Fibroblast of lung (primary cell): Measurements from ENCODE around the gene USP7. TPM values are rescaled to one million over a fixed set of nuclear protein-coding genes. Genes with fewer than 3 reads are reported as not detected.
A peak's percentile ranks its signal among the peaks of the same experiment; 100 is the strongest.

Experiments used
- DNase-seq, 2 donors: peaks; one replicate each; pipeline versions ENCODE4 v3.0.0 to v3.0.0-alpha.2; 2010; ENCODE audit warnings: low read depth in 2 of 2
- H2AFZ ChIP-seq: 2 replicates; pipeline ENCODE4 v1.5.1; 2012; ENCODE audit warnings: low read length, control low read depth, inconsistent platforms
- H3K27ac ChIP-seq: 2 replicates; pipeline ENCODE4 v1.5.1; 2011; ENCODE audit warnings: low read length, control low read depth; ENCODE audit not compliant: insufficient read depth
- H3K27me3 ChIP-seq: 2 replicates; pipeline ENCODE4 v1.5.1; 2011; ENCODE audit warnings: mild to moderate bottlenecking, low read length; ENCODE audit not compliant: control insufficient read depth, insufficient read depth
- H3K36me3 ChIP-seq: 2 replicates; pipeline ENCODE4 v1.5.1; 2011; ENCODE audit warnings: low read length; ENCODE audit not compliant: control insufficient read depth, insufficient read depth
- H3K4me1 ChIP-seq: 2 replicates; pipeline ENCODE4 v1.5.1; 2011; ENCODE audit warnings: low read length; ENCODE audit not compliant: control insufficient read depth, insufficient read depth; ENCODE audit errors: extremely low read depth
- H3K4me2 ChIP-seq: 2 replicates; pipeline ENCODE4 v1.5.1; 2011; ENCODE audit warnings: low read length, control low read depth; ENCODE audit not compliant: insufficient read depth; ENCODE audit errors: extremely low read depth
- H3K4me3 ChIP-seq, 4 experiments: fragments of 200-600 bp in 1 of 4; sonication (generic) in 1 of 4; replicated peaks in 1 of 4; 2 replicates each; pipeline ENCODE4 v1.5.1; 2011 to 2016; ENCODE audit warnings: low read length in 4 of 4, low read depth in 3 of 4, mild to moderate bottlenecking in 3 of 4, control low read depth in 2 of 4, inconsistent platforms in 1 of 4, mixed read lengths in 1 of 4; ENCODE audit not compliant: insufficient read depth in 1 of 4; ENCODE audit errors: control extremely low read depth in 1 of 4
- H3K79me2 ChIP-seq: 2 replicates; pipeline ENCODE4 v1.5.1; 2012; ENCODE audit warnings: mild to moderate bottlenecking, low read length, inconsistent platforms; ENCODE audit not compliant: control insufficient read depth, insufficient read depth
- H3K9ac ChIP-seq: 2 replicates; pipeline ENCODE4 v1.5.1; 2011; ENCODE audit warnings: mild to moderate bottlenecking, low read length, control low read depth; ENCODE audit not compliant: insufficient read depth
- H3K9me3 ChIP-seq: 2 replicates; pipeline ENCODE4 v1.5.1; 2012; ENCODE audit warnings: low read depth, low read length; ENCODE audit not compliant: control insufficient read depth, insufficient read depth
- H4K20me1 ChIP-seq: 2 replicates; pipeline ENCODE4 v1.5.1; 2011; ENCODE audit warnings: low read length; ENCODE audit not compliant: control insufficient read depth, insufficient read depth; ENCODE audit errors: extremely low read depth
- EZH2 ChIP-seq: IDR thresholded peaks from 2 replicates; pipeline ENCODE4 v1.5.1; 2012; ENCODE audit warnings: low read length, control low read depth, mild to moderate bottlenecking; ENCODE audit errors: missing control alignments
- polyA plus RNA-seq, 2 donors: library from polyadenylated mRNA; depleted of rRNA in 1 of 2; stranded (reverse) in 1 of 2; unstranded in 1 of 2; fragments of >200 nt; gene quantifications; 2 replicates each; pipeline ENCODE4 v1.2.1, GENCODE V29; 2011 to 2012; ENCODE audit warnings: missing spikeins in 1 of 2
- total RNA-seq: library from RNA; depleted of rRNA; stranded (reverse); fragments of >200 nt; gene quantifications from 2 replicates; pipeline ENCODE4 v1.2.1, GENCODE V29; 2014
- TF ChIP-seq, protein P1 (sequence below), 2 donors: IDR thresholded peaks in 1 of 2; conservative IDR thresholded peaks in 1 of 2; 1 replicate in 1 of 2; 2 replicates in 1 of 2; pipeline ENCODE4 v1.5.1; 2011 to 2012; ENCODE audit warnings: low read length in 2 of 2, control low read depth in 1 of 2, inconsistent platforms in 1 of 2, low read depth in 1 of 2, mild to moderate bottlenecking in 1 of 2

USP7 gene
- total and polyA plus RNA-seq, 2 donors (not counting 1 experiment from before 2014, with no cell fraction given): 22.5 to 48.7 TPM

DNA sequence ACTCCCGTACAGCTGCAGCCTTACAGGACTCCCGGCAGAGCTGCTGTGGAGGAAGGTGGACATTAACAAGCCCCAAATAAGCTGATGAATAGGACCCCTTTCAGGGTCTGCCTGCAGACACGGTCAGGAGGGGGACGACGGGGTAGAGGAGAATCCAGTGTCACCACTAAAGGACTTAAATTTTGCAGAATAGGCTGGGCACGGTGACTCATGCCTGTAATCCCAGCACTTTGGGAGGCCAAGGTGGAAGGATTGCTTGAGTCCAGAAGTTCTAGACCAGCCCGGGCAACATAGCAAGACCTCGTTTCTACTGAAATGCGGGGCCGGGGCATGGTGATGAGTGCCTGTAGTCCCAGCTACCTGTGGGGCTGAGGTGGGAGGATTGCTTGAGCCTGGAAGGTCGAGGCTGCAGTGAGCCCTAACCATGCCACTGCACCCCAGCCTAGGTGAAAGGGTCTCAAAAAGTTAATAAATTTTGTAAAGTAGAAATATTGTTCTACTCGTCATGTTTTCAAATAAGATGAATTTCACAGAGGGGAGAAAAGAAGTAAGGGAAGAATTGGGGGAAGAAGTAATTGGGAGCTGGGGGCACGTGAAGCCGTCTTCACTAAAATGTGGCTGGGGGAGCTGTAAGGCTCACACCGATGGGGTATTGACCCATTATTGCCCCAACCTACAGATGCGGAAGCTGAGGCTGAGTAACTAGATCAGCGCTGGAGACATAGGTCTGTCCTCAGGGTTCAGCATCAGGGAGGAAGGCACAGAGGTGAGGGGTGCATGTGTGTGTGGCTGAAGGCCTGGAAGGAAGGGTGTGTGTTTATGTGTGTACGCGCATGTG lies 76.9 kb downstream of the USP7 start:
- H3K79me2 ChIP-seq: no peaks in the 10 kb centered on the region
- no peak for TF ChIP-seq EZH2
- TF ChIP-seq, protein P1, sequence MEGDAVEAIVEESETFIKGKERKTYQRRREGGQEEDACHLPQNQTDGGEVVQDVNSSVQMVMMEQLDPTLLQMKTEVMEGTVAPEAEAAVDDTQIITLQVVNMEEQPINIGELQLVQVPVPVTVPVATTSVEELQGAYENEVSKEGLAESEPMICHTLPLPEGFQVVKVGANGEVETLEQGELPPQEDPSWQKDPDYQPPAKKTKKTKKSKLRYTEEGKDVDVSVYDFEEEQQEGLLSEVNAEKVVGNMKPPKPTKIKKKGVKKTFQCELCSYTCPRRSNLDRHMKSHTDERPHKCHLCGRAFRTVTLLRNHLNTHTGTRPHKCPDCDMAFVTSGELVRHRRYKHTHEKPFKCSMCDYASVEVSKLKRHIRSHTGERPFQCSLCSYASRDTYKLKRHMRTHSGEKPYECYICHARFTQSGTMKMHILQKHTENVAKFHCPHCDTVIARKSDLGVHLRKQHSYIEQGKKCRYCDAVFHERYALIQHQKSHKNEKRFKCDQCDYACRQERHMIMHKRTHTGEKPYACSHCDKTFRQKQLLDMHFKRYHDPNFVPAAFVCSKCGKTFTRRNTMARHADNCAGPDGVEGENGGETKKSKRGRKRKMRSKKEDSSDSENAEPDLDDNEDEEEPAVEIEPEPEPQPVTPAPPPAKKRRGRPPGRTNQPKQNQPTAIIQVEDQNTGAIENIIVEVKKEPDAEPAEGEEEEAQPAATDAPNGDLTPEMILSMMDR (conservative IDR thresholded peaks at IDR 0.05 in 1 of 2, IDR thresholded peaks at IDR 0.05 in 1 of 2; ENCODE audit: low read depth in 1 of 2, low read length in 2 of 2): no peak
- no peaks in the 10 kb centered on the region for H3K27me3 ChIP-seq
- no peaks in the 10 kb centered on the region for H4K20me1 ChIP-seq
- H3K4me1 ChIP-seq: peaks cover 31% of the 10 kb centered on the region
- H3K4me2 ChIP-seq: no peak overlapping the region
- no peak overlapping the region for H3K27ac ChIP-seq
- no peaks in the 10 kb centered on the region for H3K9me3 ChIP-seq
- no peak overlapping the region for H3K4me3 ChIP-seq
- no peak overlapping the region for H3K9ac ChIP-seq
- peaks cover 9% of the 10 kb centered on the region for H3K36me3 ChIP-seq
- DNase-seq: no peak
- no peak overlapping the region for H2AFZ ChIP-seq

DNA sequence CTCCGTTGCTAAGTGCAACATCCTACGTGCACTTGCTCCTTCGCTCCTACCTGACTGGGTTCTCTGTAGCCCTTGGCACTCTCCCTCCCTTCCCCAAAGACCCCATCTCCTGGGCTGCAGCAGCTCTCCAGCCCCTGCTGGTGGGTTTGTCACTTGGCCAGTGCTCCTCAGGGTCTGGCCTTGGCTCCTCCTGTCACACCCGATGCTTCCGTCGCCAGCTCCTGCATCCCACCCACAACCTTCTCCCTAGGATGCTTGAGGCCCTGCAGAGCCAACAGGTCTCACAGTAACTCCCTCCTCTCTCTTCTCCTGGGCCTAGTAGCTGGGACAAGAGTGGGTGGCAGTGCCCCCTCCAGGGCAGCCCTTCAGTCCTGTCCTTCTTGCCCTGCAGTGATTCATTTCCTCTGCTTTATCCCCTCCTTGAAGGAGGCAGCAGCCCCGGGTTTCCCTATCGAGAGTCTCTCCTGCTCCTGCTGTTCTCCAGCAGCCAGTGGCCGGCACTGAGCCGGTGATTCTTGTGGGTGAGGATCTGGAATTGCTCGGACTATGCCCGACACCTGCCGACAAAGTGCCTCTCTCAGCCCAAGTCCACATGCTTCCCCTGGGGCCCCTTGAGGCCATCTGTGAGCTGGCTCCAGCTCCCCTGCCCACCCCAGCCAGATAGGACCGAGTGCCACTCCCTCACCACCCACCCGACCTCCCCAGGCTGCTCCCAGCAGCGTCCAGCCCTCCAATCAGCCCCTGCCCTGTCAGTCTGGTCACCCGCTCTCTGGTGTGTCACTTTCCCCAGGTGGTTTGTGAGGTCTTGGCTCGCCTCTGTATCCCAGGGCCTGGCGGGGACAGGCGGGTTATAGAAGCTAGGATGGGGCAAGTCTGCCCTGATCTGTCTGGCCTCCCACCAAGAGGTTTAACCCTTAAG lies 77.8 kb downstream of the USP7 start:
- H3K9me3 ChIP-seq: no peaks in the 10 kb centered on the region
- peaks cover 31% of the 10 kb centered on the region for H3K4me1 ChIP-seq
- no peak overlapping the region for H3K4me3 ChIP-seq
- H2AFZ ChIP-seq: no peak overlapping the region
- peak; percentile 37 to 43 for DNase-seq
- H3K27me3 ChIP-seq: no peaks in the 10 kb centered on the region
- no peak overlapping the region for H3K4me2 ChIP-seq
- TF ChIP-seq EZH2: no peak
- TF ChIP-seq, protein P1 (conservative IDR thresholded peaks at IDR 0.05 in 1 of 2, IDR thresholded peaks at IDR 0.05 in 1 of 2; ENCODE audit: low read depth in 1 of 2, low read length in 2 of 2): peak in 1 of 2 donors; percentile 11
- H3K36me3 ChIP-seq: peaks cover 8% of the 10 kb centered on the region
- no peak overlapping the region for H3K9ac ChIP-seq
- no peaks in the 10 kb centered on the region for H3K79me2 ChIP-seq
- no peaks in the 10 kb centered on the region for H4K20me1 ChIP-seq
- peak overlapping the region; percentile 39 for H3K27ac ChIP-seq

DNA sequence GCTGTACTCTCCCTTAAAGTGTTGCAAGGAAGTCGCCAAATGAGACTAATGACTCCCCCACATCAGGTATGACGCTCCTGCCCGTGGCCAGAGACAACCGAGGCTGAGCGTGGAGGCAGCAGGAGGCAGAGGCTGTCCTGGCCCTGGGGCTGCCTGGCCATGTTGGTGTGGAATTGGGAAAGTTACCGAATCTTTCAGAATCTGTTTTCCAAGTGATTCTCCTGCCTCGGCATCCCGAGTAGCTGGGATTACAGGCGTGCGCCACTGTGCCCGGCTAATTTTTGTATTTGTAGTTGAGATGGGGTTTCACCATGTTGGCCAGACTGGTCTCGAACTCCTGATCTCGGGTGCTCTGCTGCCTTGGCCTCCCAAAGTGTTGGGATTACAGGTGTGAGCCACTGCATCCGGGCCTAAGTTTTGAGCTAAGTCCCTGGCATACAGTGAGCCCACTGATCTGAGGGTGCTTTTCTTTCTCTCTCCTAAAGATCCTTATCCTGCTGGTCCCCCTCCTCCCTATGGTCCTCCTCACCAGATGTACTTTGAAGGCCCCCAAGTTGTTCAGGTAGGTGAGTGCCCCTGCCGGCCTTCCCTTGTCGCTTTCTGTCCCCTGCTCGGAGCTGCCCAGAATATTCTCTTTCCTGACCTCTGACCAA lies 80.9 kb downstream of the USP7 start:
- Histone ChIP-seq H2AFZ (no peak overlapping the region), H3K27me3 (no peaks in the 10 kb centered on the region), H3K9ac (no peak overlapping the region), H3K79me2 (no peaks in the 10 kb centered on the region), H3K4me1 (peaks cover 30% of the 10 kb centered on the region), H4K20me1 (no peaks in the 10 kb centered on the region), H3K27ac (no peak overlapping the region), H3K4me3 (no peak overlapping the region), H3K36me3 (peaks cover 2% of the 10 kb centered on the region), H3K4me2 (no peak overlapping the region), H3K9me3 (no peaks in the 10 kb centered on the region)
- TF ChIP-seq, protein P1 (conservative IDR thresholded peaks at IDR 0.05 in 1 of 2, IDR thresholded peaks at IDR 0.05 in 1 of 2; ENCODE audit: low read depth in 1 of 2, low read length in 2 of 2): no peak
- no peak for TF ChIP-seq EZH2
- DNase-seq: no peak
